ENCODE measurements around the gene NOTCH2.
"Not testable (repeated sequence)": the region's sequence is repeated elsewhere in the genome, so short reads cannot be mapped to it uniquely, and the experiment has no call there.

The NOTCH2 gene

GRCh38 chr1:120068683-120069066 is 787 bp downstream of the NOTCH2 start:
- not testable (repeated sequence) for H3K36me3 ChIP-seq (ENCODE audit: control insufficient read depth, insufficient read depth, low read length); H3K27ac ChIP-seq (ENCODE audit: low read length); DNase-seq (ENCODE audit: low read depth, low spot score); H3K9me3 ChIP-seq (ENCODE audit: control insufficient read depth, insufficient read depth, low read length); H3K27me3 ChIP-seq (ENCODE audit: control insufficient read depth, insufficient read depth, low read length); H3K4me1 ChIP-seq (ENCODE audit: control insufficient read depth, insufficient read depth, low read length)
- H3K4me3 ChIP-seq (ENCODE audit: low read length) = peak overlapping the region; percentile 46; the same call in 1 of the 2 replicates
- WGBS (ENCODE audit: insufficient coverage, insufficient read length) = no CpG with 5 or more reads among the region's 28 CpGs

DNA sequence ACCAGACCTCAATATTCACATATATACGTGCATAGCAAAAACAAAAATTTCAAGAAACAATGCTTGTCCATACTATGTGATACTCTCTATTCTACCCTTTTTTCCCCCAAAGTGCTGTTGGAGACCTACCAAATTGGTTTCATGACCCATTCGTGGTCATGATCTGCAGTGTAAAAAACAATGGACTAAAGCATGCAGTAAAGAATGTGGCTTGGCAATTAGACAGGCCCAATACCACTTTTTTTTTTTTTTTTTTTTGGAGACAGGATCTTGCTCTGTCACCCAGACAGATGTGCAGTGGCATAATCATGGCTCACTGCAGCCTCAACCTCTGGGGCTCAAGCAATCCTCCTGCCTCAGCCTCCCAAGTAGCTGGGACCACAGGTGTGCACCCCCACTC is 21.3 kb downstream of the NOTCH2 start:
- not testable (repeated sequence) for H3K27me3 ChIP-seq (ENCODE audit: control insufficient read depth, insufficient read depth, low read length); H3K9me3 ChIP-seq (ENCODE audit: control insufficient read depth, insufficient read depth, low read length); H3K4me1 ChIP-seq (ENCODE audit: control insufficient read depth, insufficient read depth, low read length); H3K36me3 ChIP-seq (ENCODE audit: control insufficient read depth, insufficient read depth, low read length); H3K27ac ChIP-seq (ENCODE audit: low read length); H3K4me3 ChIP-seq (ENCODE audit: low read length); DNase-seq (ENCODE audit: low read depth, low spot score)
- WGBS (ENCODE audit: insufficient coverage, insufficient read length) = no CpG with 5 or more reads among the region's 2 CpGs

GRCh38 chr1:120041771-120042170 is 27.7 kb downstream of the NOTCH2 start:
- DNase-seq (ENCODE audit: low read depth, low spot score); H3K27me3 ChIP-seq (ENCODE audit: control insufficient read depth, insufficient read depth, low read length); H3K9me3 ChIP-seq (ENCODE audit: control insufficient read depth, insufficient read depth, low read length); H3K4me1 ChIP-seq (ENCODE audit: control insufficient read depth, insufficient read depth, low read length); H3K4me3 ChIP-seq (ENCODE audit: low read length); H3K36me3 ChIP-seq (ENCODE audit: control insufficient read depth, insufficient read depth, low read length); H3K27ac ChIP-seq (ENCODE audit: low read length): not testable (repeated sequence)
- WGBS (ENCODE audit: insufficient coverage, insufficient read length) = no CpG with 5 or more reads among the region's 4 CpGs

DNA sequence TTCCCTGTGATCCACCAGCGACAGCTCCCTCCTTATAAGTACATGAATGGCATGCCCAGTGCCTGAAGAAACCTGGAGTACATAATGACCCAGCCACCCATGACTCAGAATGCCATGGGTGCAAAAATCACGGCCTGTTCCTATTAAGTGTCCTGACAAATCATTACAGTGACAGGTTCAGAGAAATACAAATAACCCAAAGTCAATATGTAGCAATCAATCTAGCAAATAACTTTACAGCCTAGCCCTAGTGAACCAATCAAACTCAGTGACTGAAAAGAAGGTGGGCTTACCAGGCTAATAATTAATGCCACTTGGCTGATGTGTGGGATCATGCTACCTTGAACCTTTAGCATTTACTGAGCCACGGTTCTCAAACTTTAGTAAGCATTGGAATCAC is 37.2 kb downstream of the NOTCH2 start:
- H3K27me3 ChIP-seq (ENCODE audit: control insufficient read depth, insufficient read depth, low read length); H3K4me3 ChIP-seq (ENCODE audit: low read length); H3K9me3 ChIP-seq (ENCODE audit: control insufficient read depth, insufficient read depth, low read length); H3K27ac ChIP-seq (ENCODE audit: low read length); H3K36me3 ChIP-seq (ENCODE audit: control insufficient read depth, insufficient read depth, low read length); DNase-seq (ENCODE audit: low read depth, low spot score); H3K4me1 ChIP-seq (ENCODE audit: control insufficient read depth, insufficient read depth, low read length): not testable (repeated sequence)
- WGBS (ENCODE audit: insufficient coverage, insufficient read length) = no CpG with 5 or more reads among the region's 3 CpGs

DNA sequence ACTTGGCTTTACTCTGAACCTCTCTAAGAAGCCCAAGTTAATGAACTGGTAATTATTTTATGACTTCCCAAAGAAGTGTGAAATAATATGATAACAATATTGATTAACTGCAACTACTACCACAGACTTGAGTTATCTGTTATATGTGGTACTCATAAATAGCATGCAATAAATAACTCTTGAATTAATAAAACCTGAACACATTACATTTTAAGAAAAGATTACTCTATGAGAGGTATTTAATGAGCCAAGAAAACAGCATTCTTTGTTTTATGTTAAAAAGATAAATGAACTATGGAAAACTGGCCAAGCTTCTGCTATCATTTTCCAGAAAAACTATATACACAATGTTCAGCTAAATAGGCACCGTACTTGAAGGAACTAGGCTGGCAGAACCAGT is 45.7 kb downstream of the NOTCH2 start:
- DNase-seq (ENCODE audit: low read depth, low spot score); H3K4me1 ChIP-seq (ENCODE audit: control insufficient read depth, insufficient read depth, low read length); H3K27ac ChIP-seq (ENCODE audit: low read length); H3K9me3 ChIP-seq (ENCODE audit: control insufficient read depth, insufficient read depth, low read length); H3K36me3 ChIP-seq (ENCODE audit: control insufficient read depth, insufficient read depth, low read length); H3K4me3 ChIP-seq (ENCODE audit: low read length); H3K27me3 ChIP-seq (ENCODE audit: control insufficient read depth, insufficient read depth, low read length): not testable (repeated sequence)
- no CpG with 5 or more reads among the region's 1 CpG for WGBS (ENCODE audit: insufficient coverage, insufficient read length)

GRCh38 chr1:120014978-120015377 is 54.5 kb downstream of the NOTCH2 start:
- H3K4me1 ChIP-seq (ENCODE audit: control insufficient read depth, insufficient read depth, low read length); H3K27me3 ChIP-seq (ENCODE audit: control insufficient read depth, insufficient read depth, low read length); H3K9me3 ChIP-seq (ENCODE audit: control insufficient read depth, insufficient read depth, low read length); DNase-seq (ENCODE audit: low read depth, low spot score); H3K36me3 ChIP-seq (ENCODE audit: control insufficient read depth, insufficient read depth, low read length); H3K4me3 ChIP-seq (ENCODE audit: low read length); H3K27ac ChIP-seq (ENCODE audit: low read length): not testable (repeated sequence)
- WGBS (ENCODE audit: insufficient coverage, insufficient read length) = no CpG with 5 or more reads among the region's 7 CpGs

DNA sequence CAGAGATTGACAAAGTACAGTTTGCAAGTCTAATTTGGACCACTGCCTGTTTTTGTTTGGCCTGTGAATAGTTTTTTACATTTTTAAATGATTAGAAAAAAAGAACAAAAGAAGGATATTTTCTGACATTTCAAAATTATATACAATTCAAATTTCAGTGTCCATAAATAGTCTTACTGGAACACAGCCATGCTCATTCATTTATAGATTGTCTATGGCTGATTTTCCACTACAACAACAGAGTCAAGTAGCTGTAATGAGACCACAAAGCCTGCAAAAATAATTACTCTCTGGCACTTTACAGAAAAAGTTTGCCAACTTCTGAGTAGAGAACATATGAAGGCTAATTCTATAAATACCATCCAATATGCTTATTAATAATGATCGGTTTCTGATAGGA is 61.1 kb downstream of the NOTCH2 start:
- H3K9me3 ChIP-seq (ENCODE audit: control insufficient read depth, insufficient read depth, low read length); H3K4me3 ChIP-seq (ENCODE audit: low read length); H3K27me3 ChIP-seq (ENCODE audit: control insufficient read depth, insufficient read depth, low read length); H3K27ac ChIP-seq (ENCODE audit: low read length); H3K4me1 ChIP-seq (ENCODE audit: control insufficient read depth, insufficient read depth, low read length); DNase-seq (ENCODE audit: low read depth, low spot score); H3K36me3 ChIP-seq (ENCODE audit: control insufficient read depth, insufficient read depth, low read length): not testable (repeated sequence)
- no CpG with 5 or more reads among the region's 1 CpG for WGBS (ENCODE audit: insufficient coverage, insufficient read length)

DNA sequence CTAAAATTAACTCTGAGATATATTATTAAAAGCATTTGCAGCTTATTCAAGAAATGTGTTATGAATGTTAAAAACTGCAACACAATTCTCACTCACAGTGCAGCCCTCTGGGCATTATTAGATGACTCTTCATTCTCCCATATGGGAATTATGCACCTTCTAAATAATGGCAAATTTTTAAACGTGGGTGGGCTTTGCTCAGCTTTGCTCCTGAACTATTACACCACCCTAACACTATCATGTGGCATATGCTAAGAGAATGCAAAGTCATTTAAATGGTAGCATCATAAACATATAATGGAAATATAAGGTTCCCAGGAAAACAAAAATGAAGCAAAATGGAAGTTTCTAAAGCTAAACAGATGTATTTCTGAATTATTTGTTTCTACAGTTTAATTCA is 61.6 kb downstream of the NOTCH2 start:
- not testable (repeated sequence) for H3K27ac ChIP-seq (ENCODE audit: low read length); H3K9me3 ChIP-seq (ENCODE audit: control insufficient read depth, insufficient read depth, low read length); H3K4me1 ChIP-seq (ENCODE audit: control insufficient read depth, insufficient read depth, low read length); H3K36me3 ChIP-seq (ENCODE audit: control insufficient read depth, insufficient read depth, low read length); H3K4me3 ChIP-seq (ENCODE audit: low read length); DNase-seq (ENCODE audit: low read depth, low spot score); H3K27me3 ChIP-seq (ENCODE audit: control insufficient read depth, insufficient read depth, low read length)
- no CpG with 5 or more reads among the region's 1 CpG for WGBS (ENCODE audit: insufficient coverage, insufficient read length)

GRCh38 chr1:120001035-120001434 is 68.4 kb downstream of the NOTCH2 start:
- not testable (repeated sequence) for DNase-seq (ENCODE audit: low read depth, low spot score)
- WGBS (ENCODE audit: insufficient coverage, insufficient read length) = no CpG with 5 or more reads among the region's 9 CpGs

GRCh38 chr1:119996731-119997312 is 72.6 kb downstream of the NOTCH2 start:
- not testable (repeated sequence) for H3K4me1 ChIP-seq (ENCODE audit: control insufficient read depth, insufficient read depth, low read length); H3K27me3 ChIP-seq (ENCODE audit: control insufficient read depth, insufficient read depth, low read length); H3K27ac ChIP-seq (ENCODE audit: low read length); H3K4me3 ChIP-seq (ENCODE audit: low read length); DNase-seq (ENCODE audit: low read depth, low spot score); H3K9me3 ChIP-seq (ENCODE audit: control insufficient read depth, insufficient read depth, low read length); H3K36me3 ChIP-seq (ENCODE audit: control insufficient read depth, insufficient read depth, low read length)
- WGBS (ENCODE audit: insufficient coverage, insufficient read length) = no CpG with 5 or more reads among the region's 1 CpG

More at GRCh38 chr1:120001035-120001434, 68.4 kb downstream of the NOTCH2 start:
- H3K9me3 ChIP-seq (ENCODE audit: control insufficient read depth, insufficient read depth, low read length); H3K4me3 ChIP-seq (ENCODE audit: low read length); H3K4me1 ChIP-seq (ENCODE audit: control insufficient read depth, insufficient read depth, low read length); H3K36me3 ChIP-seq (ENCODE audit: control insufficient read depth, insufficient read depth, low read length); H3K27me3 ChIP-seq (ENCODE audit: control insufficient read depth, insufficient read depth, low read length); H3K27ac ChIP-seq (ENCODE audit: low read length): not testable (repeated sequence)

DNA sequence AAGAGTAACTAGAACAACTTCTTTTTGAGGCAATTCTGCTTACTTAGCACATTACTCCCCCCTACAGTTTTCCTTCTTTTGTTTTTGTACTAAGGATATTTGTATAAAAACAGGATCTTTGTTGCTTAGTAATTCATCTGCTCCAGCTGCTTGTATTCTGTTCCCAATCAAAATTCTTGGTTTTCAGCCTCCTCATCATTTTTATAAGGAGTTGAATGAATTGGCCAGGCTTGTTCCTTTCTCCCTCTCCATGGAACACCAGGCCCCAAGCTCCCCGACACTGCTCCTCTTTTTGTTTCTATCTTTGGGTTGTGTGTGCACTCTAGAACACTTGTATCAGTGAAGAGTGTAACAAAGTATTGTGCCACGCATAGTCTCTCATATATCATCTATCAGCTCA is 73.5 kb downstream of the NOTCH2 start:
- not testable (repeated sequence) for H3K4me1 ChIP-seq (ENCODE audit: control insufficient read depth, insufficient read depth, low read length); H3K9me3 ChIP-seq (ENCODE audit: control insufficient read depth, insufficient read depth, low read length); DNase-seq (ENCODE audit: low read depth, low spot score); H3K27ac ChIP-seq (ENCODE audit: low read length); H3K4me3 ChIP-seq (ENCODE audit: low read length); H3K27me3 ChIP-seq (ENCODE audit: control insufficient read depth, insufficient read depth, low read length); H3K36me3 ChIP-seq (ENCODE audit: control insufficient read depth, insufficient read depth, low read length)
- no CpG with 5 or more reads among the region's 2 CpGs for WGBS (ENCODE audit: insufficient coverage, insufficient read length)

All from iPS DF 6.9 (cell line).